Measurements from ENCODE around the gene CYREN.

The CYREN gene

DNA sequence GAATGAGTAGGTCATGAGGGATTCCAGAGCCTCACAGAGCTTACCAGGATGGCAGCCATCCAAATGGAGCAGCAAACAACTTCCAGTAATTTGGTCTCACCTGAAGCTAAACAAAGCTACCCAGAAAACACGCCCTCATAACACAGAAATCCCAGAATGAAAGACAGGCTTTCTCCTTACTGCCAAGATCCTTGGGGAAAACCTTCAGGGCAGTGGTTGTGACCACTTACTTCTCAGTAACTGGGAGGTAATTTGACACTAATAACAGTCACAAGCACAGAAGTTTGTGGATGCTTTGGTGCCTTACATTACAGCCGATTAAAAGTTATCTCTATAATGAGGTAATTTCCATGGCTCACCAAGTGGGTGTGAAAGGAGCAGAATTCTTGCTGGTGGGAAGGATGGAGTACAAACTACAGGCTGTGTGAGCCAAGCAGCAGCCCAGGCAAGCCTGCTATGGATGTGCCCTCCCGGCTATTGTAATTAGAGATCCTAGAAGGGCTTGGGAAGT is 30.4 kb upstream of the CYREN start:
- TF ChIP-seq, protein P1, sequence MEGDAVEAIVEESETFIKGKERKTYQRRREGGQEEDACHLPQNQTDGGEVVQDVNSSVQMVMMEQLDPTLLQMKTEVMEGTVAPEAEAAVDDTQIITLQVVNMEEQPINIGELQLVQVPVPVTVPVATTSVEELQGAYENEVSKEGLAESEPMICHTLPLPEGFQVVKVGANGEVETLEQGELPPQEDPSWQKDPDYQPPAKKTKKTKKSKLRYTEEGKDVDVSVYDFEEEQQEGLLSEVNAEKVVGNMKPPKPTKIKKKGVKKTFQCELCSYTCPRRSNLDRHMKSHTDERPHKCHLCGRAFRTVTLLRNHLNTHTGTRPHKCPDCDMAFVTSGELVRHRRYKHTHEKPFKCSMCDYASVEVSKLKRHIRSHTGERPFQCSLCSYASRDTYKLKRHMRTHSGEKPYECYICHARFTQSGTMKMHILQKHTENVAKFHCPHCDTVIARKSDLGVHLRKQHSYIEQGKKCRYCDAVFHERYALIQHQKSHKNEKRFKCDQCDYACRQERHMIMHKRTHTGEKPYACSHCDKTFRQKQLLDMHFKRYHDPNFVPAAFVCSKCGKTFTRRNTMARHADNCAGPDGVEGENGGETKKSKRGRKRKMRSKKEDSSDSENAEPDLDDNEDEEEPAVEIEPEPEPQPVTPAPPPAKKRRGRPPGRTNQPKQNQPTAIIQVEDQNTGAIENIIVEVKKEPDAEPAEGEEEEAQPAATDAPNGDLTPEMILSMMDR (IDR thresholded peaks at IDR 0.05) = no peak
- no peaks in the 10 kb centered on the region for H3K27me3 ChIP-seq
- H3K9me3 ChIP-seq = no peaks in the 10 kb centered on the region
- H3K27ac ChIP-seq = no peak overlapping the region
- H3K4me1 ChIP-seq (ENCODE audit: control insufficient read depth in 1 of 2, insufficient read depth in 1 of 2, low read depth in 1 of 2, low read length in 1 of 2) = no peaks in the 10 kb centered on the region
- H3K36me3 ChIP-seq = peaks cover 96% of the 10 kb centered on the region
- no peak overlapping the region for H3K4me3 ChIP-seq (ENCODE audit: low read depth in 1 of 2, low read length in 1 of 2)

DNA sequence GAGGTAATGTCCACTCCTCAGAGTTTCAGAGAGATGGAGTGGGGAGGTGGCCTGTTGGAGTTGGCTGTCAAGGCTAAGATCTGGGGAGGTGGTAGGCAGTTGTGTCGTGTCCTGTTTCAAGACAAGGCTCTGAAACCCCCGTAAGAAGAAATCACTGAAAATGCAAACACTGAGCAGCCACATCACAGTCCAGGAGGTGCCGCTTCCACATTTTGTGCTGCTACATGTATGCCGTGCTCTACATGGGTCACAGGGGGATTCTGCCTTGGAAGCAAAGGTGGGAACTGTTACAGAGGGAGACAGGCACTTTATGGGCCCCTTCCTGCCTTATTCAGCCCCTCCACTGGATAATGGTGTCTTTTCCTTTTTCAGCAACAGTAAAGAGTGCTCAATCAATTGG is 28.9 kb upstream of the CYREN start:
- H3K27ac ChIP-seq = no peak overlapping the region
- H3K36me3 ChIP-seq = peaks cover 96% of the 10 kb centered on the region
- no peaks in the 10 kb centered on the region for H3K4me1 ChIP-seq (ENCODE audit: control insufficient read depth in 1 of 2, insufficient read depth in 1 of 2, low read depth in 1 of 2, low read length in 1 of 2)
- H3K27me3 ChIP-seq = no peaks in the 10 kb centered on the region
- no peak overlapping the region for H3K4me3 ChIP-seq (ENCODE audit: low read depth in 1 of 2, low read length in 1 of 2)
- H3K9me3 ChIP-seq = no peaks in the 10 kb centered on the region
- TF ChIP-seq, protein P1 (IDR thresholded peaks at IDR 0.05) = no peak

DNA sequence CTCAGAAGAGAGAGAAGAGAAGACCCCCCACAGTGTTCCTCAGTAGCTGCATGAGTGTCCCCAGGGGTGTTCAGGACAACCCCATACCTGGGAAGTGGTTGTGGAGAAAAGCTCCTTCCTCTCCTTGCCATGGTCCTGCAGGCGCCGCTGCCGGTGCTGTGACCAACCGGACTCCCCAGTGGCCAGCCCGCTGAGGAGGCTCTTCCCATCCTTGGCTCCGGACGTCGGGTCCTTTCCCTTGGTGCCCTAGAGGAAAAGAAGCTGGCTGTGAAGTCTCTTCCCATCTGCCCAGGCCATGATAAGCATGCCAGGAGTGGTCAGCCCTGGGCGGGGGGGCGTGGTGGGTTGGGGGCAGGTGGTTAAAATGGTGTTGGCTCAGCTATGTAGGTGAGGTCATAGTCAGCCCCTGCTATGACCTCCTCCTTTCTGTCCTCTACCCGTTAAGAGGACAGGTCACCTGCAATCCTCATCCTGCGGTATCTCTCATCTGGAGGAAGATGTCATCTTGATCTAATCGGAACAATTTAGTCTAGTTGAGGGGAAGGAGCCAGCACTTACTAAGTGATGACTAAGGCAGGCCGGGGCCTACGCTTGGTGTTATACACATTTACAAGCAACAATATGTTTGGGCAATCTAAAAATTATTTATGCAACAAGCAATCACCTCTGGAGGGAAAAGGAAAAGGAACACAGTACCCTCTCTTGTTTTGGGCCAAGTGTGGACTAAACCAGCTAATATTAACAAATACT is 27.6 kb upstream of the CYREN start:
- Histone ChIP-seq H3K4me3 (ENCODE audit: low read depth in 1 of 2, low read length in 1 of 2) (no peak overlapping the region), H3K9me3 (no peaks in the 10 kb centered on the region), H3K27ac (no peak overlapping the region), H3K27me3 (no peaks in the 10 kb centered on the region), H3K36me3 (peaks cover 96% of the 10 kb centered on the region), H3K4me1 (ENCODE audit: control insufficient read depth in 1 of 2, insufficient read depth in 1 of 2, low read depth in 1 of 2, low read length in 1 of 2) (no peaks in the 10 kb centered on the region)
- TF ChIP-seq, protein P1 (IDR thresholded peaks at IDR 0.05) = no peak

DNA sequence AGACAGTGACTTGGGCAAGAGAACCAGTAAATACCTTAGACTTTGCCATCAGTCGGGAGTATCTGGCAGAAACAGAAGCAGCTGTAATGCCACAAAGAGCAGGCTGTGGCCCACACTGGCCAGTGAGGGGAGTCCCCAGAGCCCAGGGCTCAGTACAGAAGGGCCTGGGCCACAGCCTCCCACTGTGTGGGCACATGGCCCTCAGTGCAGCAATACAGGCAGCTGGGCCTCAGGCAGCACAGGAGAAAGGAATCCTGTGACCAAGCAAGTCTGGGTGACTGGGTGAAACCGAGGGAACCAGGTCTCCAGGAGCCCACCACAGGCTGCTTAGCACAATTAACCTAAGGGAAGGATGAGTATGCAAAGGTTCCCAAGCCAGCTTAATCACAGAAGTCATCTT is 26.8 kb upstream of the CYREN start:
- Histone ChIP-seq H3K27me3 (no peaks in the 10 kb centered on the region), H3K36me3 (peaks cover 96% of the 10 kb centered on the region), H3K4me3 (ENCODE audit: low read depth in 1 of 2, low read length in 1 of 2) (no peak overlapping the region), H3K27ac (no peak overlapping the region), H3K9me3 (no peaks in the 10 kb centered on the region), H3K4me1 (ENCODE audit: control insufficient read depth in 1 of 2, insufficient read depth in 1 of 2, low read depth in 1 of 2, low read length in 1 of 2) (no peaks in the 10 kb centered on the region)
- TF ChIP-seq, protein P1 (IDR thresholded peaks at IDR 0.05) = no peak

DNA sequence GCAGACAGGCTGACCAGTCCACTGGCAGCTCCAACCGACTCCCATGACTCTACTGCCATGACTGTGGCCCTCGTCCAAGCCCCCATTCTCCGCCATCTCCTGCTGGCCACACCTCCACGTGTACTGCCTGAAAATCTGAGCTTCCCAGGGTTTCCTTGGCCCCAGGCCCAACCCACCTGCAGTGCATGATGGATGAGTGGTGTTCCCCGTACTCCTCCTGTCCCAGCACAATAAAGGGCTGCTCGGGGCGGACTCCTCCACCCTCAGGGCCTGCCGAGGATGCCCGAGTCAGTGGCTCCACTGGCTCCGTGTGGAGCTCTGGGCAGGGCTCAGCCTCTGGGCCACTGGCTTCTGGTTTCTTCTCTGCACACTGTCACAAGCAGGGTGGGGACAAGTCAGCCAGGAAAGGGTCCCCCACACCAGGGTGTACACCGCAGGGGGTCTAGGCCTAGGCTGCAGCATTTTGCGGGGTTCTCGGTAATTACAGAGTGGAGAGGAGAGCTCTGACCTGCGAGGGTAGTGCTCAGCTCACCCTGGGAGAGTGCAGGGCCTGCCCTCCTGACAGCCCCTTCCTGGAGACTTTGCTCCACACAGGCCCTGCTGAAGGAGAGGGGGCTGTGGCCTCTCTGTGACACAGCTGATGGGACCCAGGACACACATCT is 25.6 kb upstream of the CYREN start:
- TF ChIP-seq, protein P1 (IDR thresholded peaks at IDR 0.05) = no peak
- Histone ChIP-seq H3K9me3 (no peaks in the 10 kb centered on the region), H3K27ac (no peak overlapping the region), H3K4me3 (ENCODE audit: low read depth in 1 of 2, low read length in 1 of 2) (no peak overlapping the region), H3K27me3 (no peaks in the 10 kb centered on the region), H3K36me3 (peaks cover 94% of the 10 kb centered on the region), H3K4me1 (ENCODE audit: control insufficient read depth in 1 of 2, insufficient read depth in 1 of 2, low read depth in 1 of 2, low read length in 1 of 2) (no peaks in the 10 kb centered on the region)

Measured in neutrophil (primary cell).